GM12865 (cell line): ENCODE data around the gene PLXDC2.

Source experiments
- DNase-seq: peaks from one replicate; pipeline ENCODE4 v3.0.0; 2010; ENCODE audit warnings: low read depth
- H3K4me3 ChIP-seq: 2 replicates; pipeline ENCODE4 v1.5.1; 2011; ENCODE audit warnings: mild to moderate bottlenecking, low read depth, low read length, control low read depth
- TF ChIP-seq, protein P1 (sequence below): IDR thresholded peaks from 2 replicates; pipeline ENCODE4 v1.5.1; 2011; ENCODE audit warnings: low read length, control low read depth, low read depth, inconsistent platforms; ENCODE audit not compliant: insufficient read depth; ENCODE audit errors: missing control alignments

The PLXDC2 gene

GRCh38 chr10:20234579-20234978, 418.3 kb downstream of the PLXDC2 start:
- H3K4me3 ChIP-seq, result no peak overlapping the region
- TF ChIP-seq, protein P1, sequence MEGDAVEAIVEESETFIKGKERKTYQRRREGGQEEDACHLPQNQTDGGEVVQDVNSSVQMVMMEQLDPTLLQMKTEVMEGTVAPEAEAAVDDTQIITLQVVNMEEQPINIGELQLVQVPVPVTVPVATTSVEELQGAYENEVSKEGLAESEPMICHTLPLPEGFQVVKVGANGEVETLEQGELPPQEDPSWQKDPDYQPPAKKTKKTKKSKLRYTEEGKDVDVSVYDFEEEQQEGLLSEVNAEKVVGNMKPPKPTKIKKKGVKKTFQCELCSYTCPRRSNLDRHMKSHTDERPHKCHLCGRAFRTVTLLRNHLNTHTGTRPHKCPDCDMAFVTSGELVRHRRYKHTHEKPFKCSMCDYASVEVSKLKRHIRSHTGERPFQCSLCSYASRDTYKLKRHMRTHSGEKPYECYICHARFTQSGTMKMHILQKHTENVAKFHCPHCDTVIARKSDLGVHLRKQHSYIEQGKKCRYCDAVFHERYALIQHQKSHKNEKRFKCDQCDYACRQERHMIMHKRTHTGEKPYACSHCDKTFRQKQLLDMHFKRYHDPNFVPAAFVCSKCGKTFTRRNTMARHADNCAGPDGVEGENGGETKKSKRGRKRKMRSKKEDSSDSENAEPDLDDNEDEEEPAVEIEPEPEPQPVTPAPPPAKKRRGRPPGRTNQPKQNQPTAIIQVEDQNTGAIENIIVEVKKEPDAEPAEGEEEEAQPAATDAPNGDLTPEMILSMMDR, result no peak
- no peak for DNase-seq

DNA sequence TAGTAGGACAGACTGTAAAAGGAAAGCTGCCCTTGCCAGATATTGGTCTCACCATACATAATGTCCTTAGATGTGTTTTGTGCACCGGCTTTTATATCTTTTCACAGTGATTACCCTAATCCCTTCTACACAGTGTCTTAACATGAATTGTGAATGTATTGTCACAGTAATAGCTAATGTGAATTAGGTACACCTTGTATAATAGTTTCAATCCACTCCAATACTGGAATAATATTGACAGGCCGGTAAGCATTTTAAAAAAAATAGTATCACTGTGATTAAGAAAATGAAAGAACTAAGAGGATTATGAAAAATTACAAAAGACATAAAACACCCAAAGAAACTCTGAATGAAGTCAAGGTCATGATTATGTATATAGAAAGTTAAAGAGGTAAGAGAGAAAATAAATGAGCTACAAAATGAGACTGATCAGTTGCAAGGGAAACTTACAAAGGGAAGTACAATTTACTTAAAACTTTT, 420.9 kb downstream of the PLXDC2 start:
- H3K4me3 ChIP-seq, result no peak overlapping the region
- TF ChIP-seq, protein P1, result no peak
- DNase-seq, result no peak

DNA sequence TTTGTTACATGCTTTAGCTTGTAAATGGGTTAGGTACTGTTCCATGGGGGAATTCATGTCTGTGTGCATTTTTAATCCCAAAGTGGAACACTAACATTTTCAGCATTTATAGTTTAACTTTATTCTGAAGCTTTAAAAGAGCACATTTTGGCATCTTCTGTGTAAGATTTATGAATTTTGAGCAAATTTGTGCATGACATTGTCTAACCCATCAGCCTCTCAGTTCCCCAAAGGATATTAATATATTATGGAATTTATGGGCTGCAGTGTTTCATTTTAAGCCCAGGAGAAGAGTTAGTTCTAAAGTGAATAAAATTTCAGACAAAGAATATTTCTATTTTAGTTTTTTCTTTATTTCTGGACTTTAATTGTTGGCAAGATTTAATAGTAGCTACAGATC, 421.4 kb downstream of the PLXDC2 start:
- DNase-seq, result no peak
- H3K4me3 ChIP-seq, result no peak overlapping the region
- TF ChIP-seq, protein P1, result no peak

GRCh38 chr10:20240643-20241042, 424.4 kb downstream of the PLXDC2 start:
- no peak overlapping the region for H3K4me3 ChIP-seq
- TF ChIP-seq, protein P1, result no peak
- no peak for DNase-seq

DNA sequence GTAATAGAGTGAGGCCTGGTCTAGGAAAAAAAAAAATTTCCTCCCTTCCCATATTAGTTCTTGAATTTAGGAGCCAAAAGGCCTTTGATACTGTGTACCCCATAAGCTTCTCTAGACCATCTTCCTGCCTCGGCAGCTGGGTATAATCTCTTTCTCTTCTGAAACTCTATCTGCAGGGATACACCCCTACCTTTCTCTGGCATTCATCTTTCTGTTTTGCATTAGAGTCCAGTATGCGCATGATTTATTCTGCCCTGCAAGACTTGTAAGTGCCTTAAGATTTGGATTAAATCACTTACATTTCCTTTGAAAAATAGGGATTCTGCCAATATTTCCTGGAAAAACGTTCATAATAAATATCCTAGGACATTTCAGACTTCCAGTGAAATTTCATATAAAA, 431.2 kb downstream of the PLXDC2 start:
- no peak overlapping the region for H3K4me3 ChIP-seq
- no peak for DNase-seq
- TF ChIP-seq, protein P1, result no peak

DNA sequence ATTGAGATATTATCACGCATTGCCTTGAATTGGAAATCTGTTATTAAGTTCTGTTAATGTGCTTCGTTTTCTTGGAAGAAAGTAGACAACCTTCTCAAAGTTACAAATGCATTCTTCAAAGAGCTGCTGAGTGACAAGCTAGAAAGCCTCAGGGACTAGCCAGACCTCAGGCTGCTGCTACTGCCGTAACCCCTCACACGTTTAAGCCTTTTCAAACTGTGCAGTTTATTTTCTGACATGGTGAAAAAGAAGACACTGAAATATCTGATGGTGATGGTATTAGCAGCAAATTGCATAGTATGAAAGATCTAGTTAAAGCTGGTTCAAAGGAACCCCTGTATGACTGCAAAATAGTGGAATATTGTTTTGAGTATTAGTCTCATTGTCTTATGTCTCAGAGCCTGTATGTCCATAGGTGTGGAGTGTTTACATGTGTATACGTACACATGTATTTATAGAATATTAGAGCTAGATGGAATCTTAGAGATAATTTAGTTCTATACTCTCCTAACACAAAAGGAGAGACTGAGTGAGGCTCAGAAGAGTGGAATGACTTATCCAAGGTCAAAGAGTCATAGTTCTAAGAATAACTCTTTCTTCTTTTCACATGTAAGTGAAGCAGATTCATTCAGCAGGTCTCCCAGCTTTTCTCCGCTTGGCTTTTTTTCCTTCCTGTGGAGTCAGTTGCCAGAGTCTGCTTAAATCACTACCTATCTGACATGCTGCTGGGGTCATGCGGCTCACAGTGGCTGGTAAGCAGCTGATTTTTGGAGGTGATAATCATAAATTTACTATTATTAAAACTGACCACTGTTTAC, 431.9 kb downstream of the PLXDC2 start:
- no peak for DNase-seq
- no peak overlapping the region for H3K4me3 ChIP-seq
- TF ChIP-seq, protein P1, result no peak

DNA sequence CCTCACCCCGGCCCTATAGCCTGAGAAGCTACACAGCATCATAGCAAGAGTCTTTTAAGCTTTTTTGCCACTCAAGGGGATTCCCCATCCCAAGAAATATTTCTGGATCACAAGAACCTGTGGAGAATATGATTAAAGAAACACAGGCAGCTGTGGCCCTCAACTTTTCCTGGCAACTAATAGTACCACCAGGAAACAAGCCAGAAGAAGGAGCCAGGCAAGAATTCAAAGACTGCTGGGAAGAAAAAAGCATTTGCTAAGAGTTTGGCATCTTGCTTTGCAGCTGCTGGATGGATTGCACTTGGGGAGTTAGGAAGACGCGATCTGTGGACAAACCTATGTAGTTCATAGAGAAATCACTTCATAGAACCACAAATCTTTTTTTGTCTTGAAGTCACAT, 437.8 kb downstream of the PLXDC2 start:
- no peak for DNase-seq
- no peak overlapping the region for H3K4me3 ChIP-seq
- TF ChIP-seq, protein P1, result no peak
